Kidney epithelial cell (primary cell): ENCODE measurements around the gene ARHGEF3. TPM values are rescaled to one million over a fixed set of nuclear protein-coding genes. Genes with fewer than 3 reads are reported as not detected.

Experiments
- DNase-seq: peaks from one replicate; pipeline ENCODE4 v3.0.0-alpha.2; 2010; ENCODE audit warnings: low read depth
- H3K27me3 ChIP-seq: 2 replicates; pipeline ENCODE4 v1.6.0; 2011; ENCODE audit warnings: low read length; ENCODE audit not compliant: control insufficient read depth, insufficient read depth
- H3K36me3 ChIP-seq: 2 replicates; pipeline ENCODE4 v1.5.1; 2011; ENCODE audit warnings: low read length; ENCODE audit not compliant: control insufficient read depth, insufficient read depth
- H3K4me3 ChIP-seq: 2 replicates; pipeline ENCODE4 v1.5.1; 2011; ENCODE audit warnings: low read depth, mild to moderate bottlenecking, control low read depth, low read length
- total RNA-seq: library from RNA; depleted of rRNA; stranded (reverse); fragments of >200 nt; gene quantifications from 2 replicates; pipeline ENCODE4 v1.2.3, GENCODE V29; 2015
- TF ChIP-seq, protein P1 (sequence below): IDR thresholded peaks from 2 replicates; pipeline ENCODE4 v1.5.1; 2011; ENCODE audit warnings: mild to moderate bottlenecking, moderate library complexity, low read length, control low read depth, inconsistent platforms; ENCODE audit not compliant: insufficient read depth, poor library complexity, severe bottlenecking

Gene ARHGEF3
- total RNA-seq, 1 donor from 2014 or later = 12.4 TPM

DNA sequence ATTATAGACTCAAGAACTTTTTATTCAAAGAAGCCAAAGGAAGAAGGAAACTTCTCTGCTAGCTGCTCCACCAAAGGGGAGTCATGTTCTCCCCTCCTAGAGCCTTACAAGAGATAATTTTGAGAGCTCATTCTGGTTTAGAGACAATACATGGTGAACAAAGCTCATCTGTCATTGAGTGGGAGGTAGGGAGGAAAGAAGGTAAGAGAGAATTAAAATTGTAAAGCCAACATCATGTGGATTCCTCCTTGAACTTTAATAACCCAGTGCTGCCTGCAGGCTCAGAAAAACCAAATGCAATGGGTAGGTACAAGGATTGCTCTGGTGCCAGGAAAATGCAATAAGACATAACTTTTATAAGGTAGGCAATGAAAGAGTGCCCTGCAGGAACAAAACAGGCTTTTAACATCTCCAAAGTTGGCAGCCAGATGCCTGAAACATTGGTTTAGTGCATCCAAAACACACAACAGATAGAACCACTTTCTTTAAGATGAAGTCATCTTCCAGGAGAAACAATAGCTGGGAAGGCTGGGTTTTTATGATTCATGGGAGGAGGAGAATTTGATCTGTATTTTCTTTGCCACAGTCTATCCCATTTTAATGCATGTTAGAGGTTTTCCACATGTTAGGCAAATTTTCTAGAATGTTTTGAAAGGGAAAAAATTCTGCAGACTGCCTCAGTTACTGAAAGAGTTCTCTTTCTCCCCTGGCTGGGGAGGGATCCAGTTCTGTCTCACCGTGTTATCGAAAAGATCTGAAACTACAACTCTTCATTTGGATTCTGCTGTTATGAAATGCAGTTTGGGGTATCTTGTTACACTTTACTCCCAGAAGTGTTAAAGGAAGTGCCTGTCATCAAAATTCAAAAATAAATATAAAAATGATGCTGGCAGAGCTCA is 11.3 kb upstream of the ARHGEF3 start:
- DNase-seq = no peak
- TF ChIP-seq, protein P1, sequence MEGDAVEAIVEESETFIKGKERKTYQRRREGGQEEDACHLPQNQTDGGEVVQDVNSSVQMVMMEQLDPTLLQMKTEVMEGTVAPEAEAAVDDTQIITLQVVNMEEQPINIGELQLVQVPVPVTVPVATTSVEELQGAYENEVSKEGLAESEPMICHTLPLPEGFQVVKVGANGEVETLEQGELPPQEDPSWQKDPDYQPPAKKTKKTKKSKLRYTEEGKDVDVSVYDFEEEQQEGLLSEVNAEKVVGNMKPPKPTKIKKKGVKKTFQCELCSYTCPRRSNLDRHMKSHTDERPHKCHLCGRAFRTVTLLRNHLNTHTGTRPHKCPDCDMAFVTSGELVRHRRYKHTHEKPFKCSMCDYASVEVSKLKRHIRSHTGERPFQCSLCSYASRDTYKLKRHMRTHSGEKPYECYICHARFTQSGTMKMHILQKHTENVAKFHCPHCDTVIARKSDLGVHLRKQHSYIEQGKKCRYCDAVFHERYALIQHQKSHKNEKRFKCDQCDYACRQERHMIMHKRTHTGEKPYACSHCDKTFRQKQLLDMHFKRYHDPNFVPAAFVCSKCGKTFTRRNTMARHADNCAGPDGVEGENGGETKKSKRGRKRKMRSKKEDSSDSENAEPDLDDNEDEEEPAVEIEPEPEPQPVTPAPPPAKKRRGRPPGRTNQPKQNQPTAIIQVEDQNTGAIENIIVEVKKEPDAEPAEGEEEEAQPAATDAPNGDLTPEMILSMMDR = no peak
- Histone ChIP-seq H3K27me3 (no peaks in the 10 kb centered on the region), H3K36me3 (no peaks in the 10 kb centered on the region), H3K4me3 (no peak overlapping the region)

DNA sequence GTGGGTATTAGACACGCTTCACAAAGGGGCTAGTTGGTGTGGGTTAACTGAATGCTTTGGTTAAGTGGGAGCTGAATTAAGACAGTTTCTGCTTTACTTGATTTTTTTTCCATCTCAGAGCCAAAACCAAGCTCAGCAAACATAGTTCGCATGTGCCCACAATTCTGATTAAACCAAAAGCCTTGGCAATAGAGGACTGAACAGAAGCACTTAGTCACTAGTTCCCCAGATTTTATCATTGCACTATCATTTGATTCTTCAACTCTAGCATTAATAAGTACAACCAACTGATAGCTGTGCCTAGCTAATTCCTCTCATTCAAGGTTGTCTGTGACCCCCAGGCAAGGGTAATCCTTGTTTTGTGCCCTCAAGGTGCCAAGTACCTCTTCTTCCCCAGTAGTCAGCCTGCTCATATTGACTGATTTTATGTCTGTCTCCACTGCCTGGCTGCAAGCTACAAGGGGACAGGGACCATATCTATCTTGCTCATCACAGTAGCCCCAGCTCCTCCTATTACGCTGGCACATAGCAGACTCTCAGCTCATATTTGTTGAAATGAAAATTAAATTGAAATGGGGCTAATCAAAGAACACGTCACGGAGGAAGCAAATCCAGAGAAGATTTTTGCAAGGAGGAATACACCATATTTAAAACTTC is 9.9 kb upstream of the ARHGEF3 start:
- TF ChIP-seq, protein P1 = no peak

DNA sequence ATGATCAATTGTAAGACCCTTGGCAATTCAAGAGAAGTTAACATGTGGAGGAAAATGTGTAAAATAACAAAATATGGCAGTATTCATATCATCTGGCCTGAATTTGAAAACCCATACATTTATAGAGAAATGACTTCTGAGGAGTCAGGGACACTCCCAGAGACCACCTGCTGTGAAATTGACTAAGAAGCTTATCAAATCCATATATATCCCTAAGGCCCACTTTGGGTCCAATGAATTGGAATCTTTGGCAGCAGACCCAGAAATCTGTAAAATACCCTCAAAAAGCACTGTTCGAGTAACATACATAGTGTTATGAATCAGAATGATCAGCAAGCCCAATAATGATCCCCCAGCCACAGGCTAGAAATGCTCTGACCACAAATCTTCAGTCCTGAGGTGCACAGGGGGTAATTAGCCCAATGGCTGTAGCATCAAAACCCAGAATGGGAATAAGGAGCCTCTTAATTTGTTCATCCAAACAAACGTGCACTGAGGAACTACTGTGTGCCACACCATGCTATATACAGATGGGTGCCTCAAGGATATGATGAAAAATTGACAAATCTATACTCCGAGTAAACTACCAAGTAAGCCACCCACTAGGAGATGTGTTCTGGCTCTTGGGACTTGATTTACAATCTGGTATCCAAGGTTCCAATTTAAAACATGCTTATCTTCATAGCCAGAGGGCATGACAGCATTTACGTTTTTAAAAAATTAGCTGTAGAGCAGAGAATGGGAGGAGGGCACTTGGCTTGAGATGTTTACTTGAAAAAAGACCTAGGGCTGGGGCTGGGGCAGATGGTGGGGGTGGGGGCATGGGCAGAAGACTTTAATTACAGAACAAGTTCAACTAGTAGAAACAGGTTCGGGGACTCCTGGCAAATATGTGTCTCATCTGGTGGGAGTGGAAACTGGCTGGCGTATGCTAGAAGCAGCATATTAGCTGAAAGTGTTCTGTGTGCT is 9.1 kb upstream of the ARHGEF3 start:
- Histone ChIP-seq H3K36me3 (no peaks in the 10 kb centered on the region), H3K4me3 (no peak overlapping the region), H3K27me3 (no peaks in the 10 kb centered on the region)
- TF ChIP-seq, protein P1 = no peak
- DNase-seq = no peak

More for the DNA sequence above, 9.9 kb upstream of the ARHGEF3 start:
- H3K36me3 ChIP-seq = no peaks in the 10 kb centered on the region
- no peak for DNase-seq
- H3K4me3 ChIP-seq = no peak overlapping the region
- H3K27me3 ChIP-seq = no peaks in the 10 kb centered on the region

DNA sequence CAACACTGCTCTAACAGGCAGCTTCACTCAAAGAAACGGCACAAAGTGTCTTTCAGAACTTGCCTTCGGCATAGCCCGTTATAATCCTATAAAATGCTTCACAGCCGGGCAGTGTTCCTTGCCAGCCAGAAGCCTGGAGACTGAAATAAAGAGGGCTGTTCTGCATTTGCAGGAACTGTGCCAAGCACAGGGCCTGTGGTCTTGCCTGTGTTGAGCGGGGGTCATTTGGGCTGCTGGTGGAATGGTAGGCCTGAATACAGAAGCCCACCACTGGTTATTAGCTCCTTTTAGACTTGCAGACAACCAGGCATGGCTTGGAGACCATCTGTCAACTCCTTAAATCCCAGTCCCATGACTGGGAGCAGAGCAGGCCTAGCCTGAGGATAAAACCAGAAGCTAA is 4.7 kb upstream of the ARHGEF3 start:
- no peak for DNase-seq
- Histone ChIP-seq H3K27me3 (no peaks in the 10 kb centered on the region), H3K36me3 (no peaks in the 10 kb centered on the region), H3K4me3 (no peak overlapping the region)
- TF ChIP-seq, protein P1 = no peak

DNA sequence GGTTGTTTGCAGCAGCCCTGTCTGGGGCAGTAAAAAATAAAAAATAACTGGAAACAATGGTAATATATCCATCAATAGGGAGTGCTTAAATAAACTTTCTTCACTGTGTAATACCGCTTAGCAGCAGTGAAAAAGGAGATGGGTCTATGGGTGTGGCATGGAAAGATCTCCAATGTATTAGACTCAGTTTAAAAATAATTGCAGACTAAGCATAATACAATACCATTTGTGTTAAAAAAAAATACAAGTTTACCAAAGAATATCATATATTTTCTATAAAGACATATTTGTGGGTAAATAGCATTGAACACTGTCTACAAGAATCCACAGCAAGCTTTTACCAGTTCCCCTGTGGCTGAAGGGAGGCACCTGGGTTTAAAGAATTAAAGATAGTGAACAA is 1.0 kb upstream of the ARHGEF3 start:
- H3K4me3 ChIP-seq = no peak overlapping the region
- DNase-seq = no peak
- H3K36me3 ChIP-seq = no peaks in the 10 kb centered on the region
- TF ChIP-seq, protein P1 = no peak
- no peaks in the 10 kb centered on the region for H3K27me3 ChIP-seq
